Measurements from ENCODE around the gene MEIS2. TPM values are rescaled to one million over a fixed set of nuclear protein-coding genes. Genes with fewer than 3 reads are reported as not detected.

MEIS2 gene
- total RNA-seq, 1 experiment from 2014 or later = 28.7 TPM

GRCh38 chr15:36958606-36959005, 141.7 kb downstream of the MEIS2 start:
- Histone ChIP-seq H3K4me1 (peaks cover 14% of the 10 kb centered on the region), H3K27me3 (replicated peaks; ENCODE audit: control insufficient read depth, insufficient read depth, low read length) (no peaks in the 10 kb centered on the region), H3K4me3 (ENCODE audit: low read depth, low read length) (no peak overlapping the region), H3K36me3 (ENCODE audit: control insufficient read depth, insufficient read depth, low read length) (no peaks in the 10 kb centered on the region), H3K9me3 (no peaks in the 10 kb centered on the region)
- Mint-ChIP-seq H3K27me3 (ENCODE audit: insufficient read depth, unreplicated experiment) (no peaks in the 10 kb centered on the region), H3K4me3 (ENCODE audit: unreplicated experiment) (no peak overlapping the region), H3K9me3 (ENCODE audit: unreplicated experiment) (no peaks in the 10 kb centered on the region), H3K27ac (ENCODE audit: unreplicated experiment) (no peak overlapping the region), H3K36me3 (ENCODE audit: insufficient read depth, unreplicated experiment) (no peaks in the 10 kb centered on the region), H3K4me1 (ENCODE audit: low read depth, unreplicated experiment) (peaks cover 6% of the 10 kb centered on the region)
- BruUV-seq (replicated peaks) = no TSS peak
- no peak for DNase-seq
- intact Hi-C loops (cut with micrococcal nuclease; ENCODE audit: unreplicated experiment) = no loop called here
- ChIA-PET CTCF (no interaction called here), POLR2A (no interaction called here)
- TF ChIP-seq CTCF (IDR thresholded peaks at IDR 0.05; ENCODE audit: insufficient read depth in 1 of 2, low read depth in 1 of 2, low read length in 1 of 2, severe bottlenecking in 1 of 2, unreplicated experiment in 1 of 2) = no peak

GRCh38 chr15:36954486-36954885, 145.9 kb downstream of the MEIS2 start:
- H3K27me3 Mint-ChIP-seq (ENCODE audit: insufficient read depth, unreplicated experiment) = no peaks in the 10 kb centered on the region
- Histone ChIP-seq H3K4me3 (ENCODE audit: low read depth, low read length) (no peak overlapping the region), H3K9me3 (no peaks in the 10 kb centered on the region), H3K4me1 (no peaks in the 10 kb centered on the region; the same call in none of the 2 replicates), H3K27me3 (replicated peaks; ENCODE audit: control insufficient read depth, insufficient read depth, low read length) (no peaks in the 10 kb centered on the region), H3K36me3 (ENCODE audit: control insufficient read depth, insufficient read depth, low read length) (no peaks in the 10 kb centered on the region)
- peaks cover 5% of the 10 kb centered on the region for H3K4me1 Mint-ChIP-seq (ENCODE audit: low read depth, unreplicated experiment)
- no TSS peak for BruUV-seq (replicated peaks)
- CTCF ChIA-PET = no interaction called here
- POLR2A ChIA-PET = no interaction called here
- H3K9me3 Mint-ChIP-seq (ENCODE audit: unreplicated experiment) = no peaks in the 10 kb centered on the region
- H3K4me3 Mint-ChIP-seq (ENCODE audit: unreplicated experiment) = no peak overlapping the region
- no peak overlapping the region for H3K27ac Mint-ChIP-seq (ENCODE audit: unreplicated experiment)
- H3K36me3 Mint-ChIP-seq (ENCODE audit: insufficient read depth, unreplicated experiment) = no peaks in the 10 kb centered on the region
- DNase-seq = no peak
- TF ChIP-seq CTCF (IDR thresholded peaks at IDR 0.05; ENCODE audit: insufficient read depth in 1 of 2, low read depth in 1 of 2, low read length in 1 of 2, severe bottlenecking in 1 of 2, unreplicated experiment in 1 of 2) = no peak
- intact Hi-C loops (cut with micrococcal nuclease; ENCODE audit: unreplicated experiment) = no loop called here

- BruUV-seq (replicated peaks) = no TSS peak
Measured at GRCh38 chr15:36953346-36953745, 147.0 kb downstream of the MEIS2 start.

More at GRCh38 chr15:36953346-36953745, 147.0 kb downstream of the MEIS2 start:
- Histone ChIP-seq H3K4me3 (ENCODE audit: low read depth, low read length) (no peak overlapping the region), H3K9me3 (no peaks in the 10 kb centered on the region), H3K36me3 (ENCODE audit: control insufficient read depth, insufficient read depth, low read length) (no peaks in the 10 kb centered on the region), H3K4me1 (no peaks in the 10 kb centered on the region; the same call in 1 of the 2 replicates), H3K27me3 (replicated peaks; ENCODE audit: control insufficient read depth, insufficient read depth, low read length) (no peaks in the 10 kb centered on the region)
- CTCF ChIA-PET = no interaction called here
- no peaks in the 10 kb centered on the region for H3K27me3 Mint-ChIP-seq (ENCODE audit: insufficient read depth, unreplicated experiment)
- H3K4me1 Mint-ChIP-seq (ENCODE audit: low read depth, unreplicated experiment) = no peaks in the 10 kb centered on the region
- no peak for TF ChIP-seq CTCF (IDR thresholded peaks at IDR 0.05; ENCODE audit: insufficient read depth in 1 of 2, low read depth in 1 of 2, low read length in 1 of 2, severe bottlenecking in 1 of 2, unreplicated experiment in 1 of 2)
- intact Hi-C loops (cut with micrococcal nuclease; ENCODE audit: unreplicated experiment) = no loop called here
- POLR2A ChIA-PET = no interaction called here
- H3K27ac Mint-ChIP-seq (ENCODE audit: unreplicated experiment) = no peak overlapping the region
- H3K4me3 Mint-ChIP-seq (ENCODE audit: unreplicated experiment) = no peak overlapping the region
- H3K9me3 Mint-ChIP-seq (ENCODE audit: unreplicated experiment) = no peaks in the 10 kb centered on the region
- DNase-seq = no peak
- no peaks in the 10 kb centered on the region for H3K36me3 Mint-ChIP-seq (ENCODE audit: insufficient read depth, unreplicated experiment)

Measured in Caco-2 (cell line).